Chondrocyte (in vitro differentiated cells): Measurements from ENCODE around the gene OCA2. TPM values are rescaled to one million over a fixed set of nuclear protein-coding genes. Genes with fewer than 3 reads are reported as not detected.

Experiments
- DNase-seq: peaks from one replicate; pipeline ENCODE4 v3.0.0; 2021; ENCODE audit warnings: mixed read lengths, low spot score
- H3K27ac Mint-ChIP-seq: one replicate; pipeline ENCODE4 v1.8.0; 2021; ENCODE audit warnings: mild to moderate bottlenecking, moderate library complexity, mixed read lengths; ENCODE audit not compliant: unreplicated experiment
- H3K27me3 Mint-ChIP-seq: 2 replicates; pipeline ENCODE4 v1.8.0; 2021; ENCODE audit warnings: low read depth, mixed read lengths
- H3K36me3 Mint-ChIP-seq: 2 replicates; pipeline ENCODE4 v1.8.0; 2021; ENCODE audit warnings: low read depth, mixed read lengths
- H3K4me1 Mint-ChIP-seq: 2 replicates; pipeline ENCODE4 v1.8.0; 2021; ENCODE audit warnings: low read depth, mild to moderate bottlenecking, mixed read lengths
- H3K4me3 Mint-ChIP-seq: one replicate; pipeline ENCODE4 v1.8.0; 2021; ENCODE audit warnings: mild to moderate bottlenecking, moderate library complexity, mixed read lengths; ENCODE audit not compliant: unreplicated experiment
- H3K9me3 Mint-ChIP-seq: 2 replicates; pipeline ENCODE4 v1.8.0; 2021; ENCODE audit warnings: low read depth, mixed read lengths
- total RNA-seq: library from RNA; stranded (reverse); gene quantifications from 3 replicates; pipeline ENCODE4 v1.2.1, GENCODE V29; 2021
- TF ChIP-seq, protein P1 (sequence below): fragments of 200-600 bp; sonication (generic); IDR thresholded peaks from 2 replicates; pipeline ENCODE4 v1.5.0; 2021; ENCODE audit warnings: antibody characterized with exemption, mild to moderate bottlenecking, moderate library complexity

Gene OCA2
- total RNA-seq, 1 donor from 2014 or later: 0.75 TPM

DNA sequence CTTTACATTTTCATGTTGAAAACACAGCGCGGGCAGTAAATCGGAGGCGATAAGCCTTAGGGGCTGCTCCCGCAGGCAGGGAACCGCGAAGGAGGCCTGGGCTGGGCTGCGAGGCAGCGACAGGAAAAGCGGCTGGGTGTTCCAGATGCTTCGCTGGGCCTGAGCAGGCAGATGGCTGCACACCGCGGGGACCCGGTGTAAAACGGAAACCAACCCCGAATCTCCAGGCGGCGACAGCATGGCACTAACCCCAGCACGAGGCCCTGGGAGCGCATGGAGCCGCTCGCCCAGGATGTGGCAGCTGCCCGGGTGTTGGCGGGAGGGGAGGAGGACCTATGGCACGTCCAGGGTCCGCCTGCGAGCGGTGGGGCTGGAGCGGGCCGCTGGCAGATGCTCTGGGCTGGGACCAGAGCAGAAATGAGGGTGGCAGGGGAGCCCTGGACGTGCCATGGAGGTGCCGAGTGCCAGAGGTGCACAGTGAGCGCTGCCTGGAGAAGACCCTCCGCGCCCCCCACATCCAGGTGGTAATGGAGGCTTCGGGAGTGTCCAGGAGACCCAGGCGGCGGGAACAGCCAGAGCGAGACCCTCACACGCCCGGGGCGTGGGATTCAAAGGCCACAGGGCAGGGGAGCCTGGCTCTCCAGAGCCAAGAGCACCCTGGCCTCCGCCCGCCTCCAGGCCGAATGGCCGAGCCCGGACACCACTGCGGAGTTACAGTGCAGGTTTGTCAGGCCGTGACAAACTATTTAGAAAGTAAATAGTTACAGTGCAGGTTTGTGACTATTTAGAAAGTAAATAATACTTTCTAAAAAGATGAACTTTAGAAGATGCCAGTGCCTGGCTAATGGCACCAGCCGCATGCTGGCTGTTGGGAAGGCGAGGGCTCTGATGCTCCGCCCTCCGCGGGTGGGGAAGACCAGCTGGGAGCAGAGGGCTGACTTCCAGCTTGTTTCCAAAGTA lies 293.6 kb downstream of the OCA2 start:
- H3K4me1 Mint-ChIP-seq: no peaks in the 10 kb centered on the region
- peaks cover 3% of the 10 kb centered on the region for H3K9me3 Mint-ChIP-seq
- H3K4me3 Mint-ChIP-seq: no peak overlapping the region
- TF ChIP-seq, protein P1, sequence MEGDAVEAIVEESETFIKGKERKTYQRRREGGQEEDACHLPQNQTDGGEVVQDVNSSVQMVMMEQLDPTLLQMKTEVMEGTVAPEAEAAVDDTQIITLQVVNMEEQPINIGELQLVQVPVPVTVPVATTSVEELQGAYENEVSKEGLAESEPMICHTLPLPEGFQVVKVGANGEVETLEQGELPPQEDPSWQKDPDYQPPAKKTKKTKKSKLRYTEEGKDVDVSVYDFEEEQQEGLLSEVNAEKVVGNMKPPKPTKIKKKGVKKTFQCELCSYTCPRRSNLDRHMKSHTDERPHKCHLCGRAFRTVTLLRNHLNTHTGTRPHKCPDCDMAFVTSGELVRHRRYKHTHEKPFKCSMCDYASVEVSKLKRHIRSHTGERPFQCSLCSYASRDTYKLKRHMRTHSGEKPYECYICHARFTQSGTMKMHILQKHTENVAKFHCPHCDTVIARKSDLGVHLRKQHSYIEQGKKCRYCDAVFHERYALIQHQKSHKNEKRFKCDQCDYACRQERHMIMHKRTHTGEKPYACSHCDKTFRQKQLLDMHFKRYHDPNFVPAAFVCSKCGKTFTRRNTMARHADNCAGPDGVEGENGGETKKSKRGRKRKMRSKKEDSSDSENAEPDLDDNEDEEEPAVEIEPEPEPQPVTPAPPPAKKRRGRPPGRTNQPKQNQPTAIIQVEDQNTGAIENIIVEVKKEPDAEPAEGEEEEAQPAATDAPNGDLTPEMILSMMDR: no peak
- H3K36me3 Mint-ChIP-seq: no peaks in the 10 kb centered on the region
- H3K27ac Mint-ChIP-seq: no peak overlapping the region
- H3K27me3 Mint-ChIP-seq: no peaks in the 10 kb centered on the region
- no peak for DNase-seq

DNA sequence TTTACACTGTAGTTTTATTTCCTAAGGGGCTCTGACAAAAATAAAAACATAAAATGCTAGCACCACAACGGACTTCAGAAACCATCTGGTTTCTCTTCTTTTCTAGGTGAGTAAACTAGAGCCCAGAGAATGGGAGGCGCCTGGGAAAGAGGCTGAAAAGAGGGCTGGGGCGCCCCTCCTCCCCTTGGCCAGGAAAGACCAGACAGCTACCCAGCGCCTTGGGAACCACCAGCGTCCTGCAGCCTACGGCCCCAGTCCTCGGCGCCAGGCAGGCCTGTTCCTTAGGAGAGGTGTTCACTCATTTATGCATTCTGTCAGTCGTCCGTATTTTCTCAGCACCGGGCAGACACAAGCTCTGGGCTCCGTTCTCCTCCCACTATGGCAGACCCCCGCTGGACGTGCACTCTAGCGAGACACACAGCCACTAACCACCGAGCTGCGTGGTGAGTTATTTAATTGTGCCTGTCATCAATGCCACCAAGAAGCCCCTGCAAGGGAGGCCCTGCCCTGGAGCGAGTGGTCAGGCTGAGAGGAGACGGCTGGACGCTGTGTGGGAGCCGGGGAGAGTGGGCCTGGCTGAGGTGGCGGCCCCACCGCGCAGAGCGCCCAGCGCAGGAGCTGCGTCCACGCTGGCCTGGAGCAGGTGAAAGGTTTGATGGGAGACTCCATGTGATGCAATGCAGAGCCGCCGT lies 294.4 kb downstream of the OCA2 start:
- Mint-ChIP-seq H3K4me3 (no peak overlapping the region), H3K36me3 (no peaks in the 10 kb centered on the region), H3K9me3 (peaks cover 3% of the 10 kb centered on the region), H3K27me3 (no peaks in the 10 kb centered on the region), H3K4me1 (no peaks in the 10 kb centered on the region), H3K27ac (no peak overlapping the region)
- DNase-seq: no peak
- TF ChIP-seq, protein P1: no peak

GRCh38 chr15:27798807-27799206 lies 300.3 kb downstream of the OCA2 start:
- Mint-ChIP-seq H3K9me3 (peaks cover 3% of the 10 kb centered on the region), H3K4me3 (no peak overlapping the region), H3K4me1 (no peaks in the 10 kb centered on the region), H3K36me3 (no peaks in the 10 kb centered on the region), H3K27ac (no peak overlapping the region), H3K27me3 (peaks cover 2% of the 10 kb centered on the region)
- DNase-seq: no peak
- TF ChIP-seq, protein P1: no peak

- DNase-seq: no peak
- TF ChIP-seq, protein P1: no peak
- no peaks in the 10 kb centered on the region for H3K9me3 Mint-ChIP-seq
- H3K36me3 Mint-ChIP-seq: no peaks in the 10 kb centered on the region
- no peaks in the 10 kb centered on the region for H3K4me1 Mint-ChIP-seq
- peaks cover 2% of the 10 kb centered on the region for H3K27me3 Mint-ChIP-seq
- no peak overlapping the region for H3K4me3 Mint-ChIP-seq
- no peak overlapping the region for H3K27ac Mint-ChIP-seq
Observed at GRCh38 chr15:27797765-27798164, 301.4 kb downstream of the OCA2 start.
